ENCODE data around the gene ZDHHC11. TPM values are rescaled to one million over a fixed set of nuclear protein-coding genes. Genes with fewer than 3 reads are reported as not detected.

ZDHHC11 gene
- total and polyA plus RNA-seq, 2 of the 4 experiments (the other 2 are of a cell fraction): 0.36 to 1.6 TPM

GRCh38 chr5:851553-851952, 767 bp upstream of the ZDHHC11 start:
- H2BK20ac ChIP-seq (ENCODE audit: low read depth, low read length): no peak overlapping the region
- H2AK5ac ChIP-seq (ENCODE audit: low read depth, low read length): no peak overlapping the region
- H3K9ac ChIP-seq (ENCODE audit: low read depth, low read length): no peak overlapping the region
- no peak overlapping the region for H4K5ac ChIP-seq (ENCODE audit: low read depth, low read length)
- no peak overlapping the region for H3K18ac ChIP-seq (ENCODE audit: low read depth, low read length)
- dilution Hi-C loops (cut with HindIII; ENCODE audit: low sequenced_read_pairs, unreplicated experiment): no loop called here
- no peak overlapping the region for H2AK9ac ChIP-seq (replicated peaks; ENCODE audit: low read depth, low read length, poor library complexity)
- no peak overlapping the region for H3K27ac ChIP-seq (ENCODE audit: insufficient read depth, low read length)
- ATAC-seq (ENCODE audit: low read depth): no peak
- H2AFZ ChIP-seq (replicated peaks; ENCODE audit: low read length, poor library complexity): no peak overlapping the region
- peaks cover 6% of the 10 kb centered on the region for H3K9me1 ChIP-seq (ENCODE audit: insufficient read depth, low read length)
- in situ Hi-C loops (cut with MboI; ENCODE audit: low sequenced_read_pairs): no loop called here
- DNase-seq: no peak
- no peaks in the 10 kb centered on the region for H3K36me3 ChIP-seq (ENCODE audit: control insufficient read depth, insufficient read depth, low read length)
- no peak overlapping the region for H3K4me3 ChIP-seq (ENCODE audit: insufficient read depth, low read depth, low read length)
- no peaks in the 10 kb centered on the region for H3K4me1 ChIP-seq (ENCODE audit: control insufficient read depth, insufficient read depth, low read length)
- ChIA-PET CTCF (no interaction called here), POLR2A (ENCODE audit: unreplicated experiment) (no interaction called here)
- H3K4me2 ChIP-seq (ENCODE audit: low read depth, low read length): no peak overlapping the region
- H3K79me1 ChIP-seq (ENCODE audit: low read depth in 1 of 2, low read length in 2 of 2): no peaks in the 10 kb centered on the region
- H4K8ac ChIP-seq (ENCODE audit: low read depth in 2 of 2, low read length in 2 of 2): no peak overlapping the region
- H3K14ac ChIP-seq (replicated peaks; ENCODE audit: low read depth, low read length): no peak overlapping the region
- no peaks in the 10 kb centered on the region for H3K9me3 ChIP-seq (ENCODE audit: control insufficient read depth, insufficient read depth, low read length)
- peaks cover 5% of the 10 kb centered on the region; the same call in 1 of the 2 replicates for H3K27me3 ChIP-seq (ENCODE audit: control insufficient read depth, insufficient read depth, low read length)
- H2BK15ac ChIP-seq (ENCODE audit: low read depth, low read length): no peak overlapping the region
- no peak overlapping the region for H4K91ac ChIP-seq (ENCODE audit: insufficient read depth, low read depth, low read length)
- intact Hi-C loops (cut with micrococcal nuclease): no loop called here
- TF ChIP-seq CEBPB (IDR thresholded peaks at IDR 0.05; ENCODE audit: low read depth, low read length): no peak
- TF ChIP-seq ELK1 (IDR thresholded peaks at IDR 0.05; ENCODE audit: borderline replicate concordance, low read depth, low read length): no peak
- no peak for TF ChIP-seq MXI1 (IDR thresholded peaks at IDR 0.05; ENCODE audit: borderline replicate concordance, low read depth, low read length)
- TF ChIP-seq MAFK (IDR thresholded peaks at IDR 0.05; ENCODE audit: low read depth, low read length): no peak
- no peak for TF ChIP-seq USF2 (IDR thresholded peaks at IDR 0.05; ENCODE audit: low read depth, low read length)
- TF ChIP-seq CTCF (conservative IDR thresholded peaks at IDR 0.05; ENCODE audit: low read depth, low read length): no peak
- TF ChIP-seq NFE2L2 (IDR thresholded peaks at IDR 0.05; ENCODE audit: low read depth, low read length): no peak
- TF ChIP-seq RFX5 (IDR thresholded peaks at IDR 0.05; ENCODE audit: low read depth, low read length): no peak
- TF ChIP-seq RAD21 (IDR thresholded peaks at IDR 0.05; ENCODE audit: low read length): no peak
- no peak for TF ChIP-seq BHLHE40 (IDR thresholded peaks at IDR 0.05; ENCODE audit: low read depth, low read length)
- no peak for TF ChIP-seq POLR2A (IDR thresholded peaks at IDR 0.05; ENCODE audit: low read depth, low read length)
- no peak overlapping the region for H3K56ac ChIP-seq (ENCODE audit: extremely low read depth, insufficient read depth, low read length)
- H4K20me1 ChIP-seq (ENCODE audit: insufficient read depth, low read length): peaks cover 8% of the 10 kb centered on the region
- BruUV-seq (replicated peaks): no TSS peak
- 86% methylated on average over 14 of the region's 16 CpGs; no CpG with 5 or more reads in 1 of the 2 experiments for WGBS, 2 experiments (ENCODE audit: extremely low coverage in 2 of 2, insufficient read length in 1 of 2)
- H2BK120ac ChIP-seq (ENCODE audit: low read depth, low read length): no peak overlapping the region
- H3K4ac ChIP-seq (ENCODE audit: low read depth, low read length): no peak overlapping the region
- no peak overlapping the region for H3K23ac ChIP-seq (ENCODE audit: low read depth, low read length)
- H2BK5ac ChIP-seq (ENCODE audit: low read depth, low read length, poor library complexity, severe bottlenecking): no peak overlapping the region
